SK-N-SH treated with all-trans-retinoic acid at 6 μM for 48 hours (cell line): Measurements from ENCODE around the gene LUC7L.
A peak's percentile ranks its signal among the peaks of the same experiment; 100 is the strongest.
"Not testable (repeated sequence)": the region's sequence is repeated elsewhere in the genome, so short reads cannot be mapped to it uniquely, and the experiment has no call there.

Experiments used
- ATAC-seq: fragments of 200-7000 bp; cut with Tn5 transposase; 3 replicates; pipeline ENCODE4 v1.9.1; 2020; ENCODE audit warnings: mild to moderate bottlenecking, moderate library complexity
- ARNTL ChIP-seq: fragments of 450-650 bp; formaldehyde crosslinking; IDR thresholded peaks from 2 replicates; pipeline ENCODE4 v1.5.0; 2020; ENCODE audit warnings: low read depth, mild to moderate bottlenecking, moderate library complexity, borderline replicate concordance
- BACH2 ChIP-seq: fragments of 250-450 bp; sonication (Bioruptor Pico); IDR thresholded peaks from 2 replicates; pipeline ENCODE4 v1.9.0; 2021; ENCODE audit warnings: mild to moderate bottlenecking, borderline replicate concordance
- CREB5 ChIP-seq: fragments of 250-450 bp; sonication (Bioruptor Pico); IDR thresholded peaks from 2 replicates; pipeline ENCODE4 v1.5.1; 2020; ENCODE audit warnings: low read depth, mild to moderate bottlenecking, moderate library complexity
- CSDC2 ChIP-seq: fragments of 250-450 bp; sonication (Bioruptor Pico); IDR thresholded peaks from 2 replicates; pipeline ENCODE4 v1.5.0; 2020; ENCODE audit warnings: mild to moderate bottlenecking, moderate library complexity
- ESRRG ChIP-seq: fragments of 250-450 bp; sonication (Bioruptor Pico); IDR thresholded peaks from 2 replicates; pipeline ENCODE4 v1.6.1; 2021; ENCODE audit warnings: mild to moderate bottlenecking
- GLIS3 ChIP-seq: fragments of 250-450 bp; sonication (Bioruptor Pico); IDR thresholded peaks from 2 replicates; pipeline ENCODE4 v1.5.0; 2020; ENCODE audit warnings: mild to moderate bottlenecking, moderate library complexity
- ISL1 ChIP-seq: fragments of 250-450 bp; sonication (Bioruptor Pico); IDR thresholded peaks from 2 replicates; pipeline ENCODE4 v2.1.2; 2022; ENCODE audit warnings: mild to moderate bottlenecking, moderate library complexity
- OSR1 ChIP-seq: fragments of 250-450 bp; sonication (Bioruptor Pico); IDR thresholded peaks from 2 replicates; pipeline ENCODE4 v1.8.0; 2022; ENCODE audit warnings: moderate library complexity, mild to moderate bottlenecking, inconsistent platforms
- PATZ1 ChIP-seq: fragments of 250-450 bp; sonication (Bioruptor Pico); IDR thresholded peaks from 2 replicates; pipeline ENCODE4 v1.8.0; 2020; ENCODE audit warnings: mild to moderate bottlenecking, moderate library complexity, borderline replicate concordance
- POU6F1 ChIP-seq: fragments of 250-450 bp; sonication (Bioruptor Pico); IDR thresholded peaks from 2 replicates; pipeline ENCODE4 v1.8.0; 2021; ENCODE audit warnings: low read depth, mild to moderate bottlenecking, moderate library complexity, borderline replicate concordance
- PPARA ChIP-seq: fragments of 250-450 bp; sonication (Bioruptor Pico); IDR thresholded peaks from 2 replicates; pipeline ENCODE4 v1.5.0; 2020; ENCODE audit warnings: mild to moderate bottlenecking, borderline replicate concordance
- RARB ChIP-seq: fragments of 250-450 bp; sonication (Bioruptor Pico); IDR thresholded peaks from 2 replicates; pipeline ENCODE4 v1.8.0; 2021; ENCODE audit warnings: mild to moderate bottlenecking, moderate library complexity
- TSHZ2 ChIP-seq: fragments of 250-450 bp; sonication (Bioruptor Pico); IDR thresholded peaks from 2 replicates; pipeline ENCODE4 v1.5.0; 2020; ENCODE audit warnings: mild to moderate bottlenecking, moderate library complexity
- ZC3H10 ChIP-seq: fragments of 250-450 bp; sonication (Bioruptor Pico); IDR thresholded peaks from 2 replicates; pipeline ENCODE4 v1.5.1; 2021; ENCODE audit warnings: mild to moderate bottlenecking, moderate library complexity
- ZFP3 ChIP-seq: fragments of 250-450 bp; sonication (Bioruptor Pico); IDR thresholded peaks from 2 replicates; pipeline ENCODE4 v1.5.0; 2020; ENCODE audit warnings: mild to moderate bottlenecking, moderate library complexity
- ZNF565 ChIP-seq: fragments of 450-650 bp; formaldehyde crosslinking; conservative IDR thresholded peaks from 2 replicates; pipeline ENCODE4 v1.5.0; 2020; ENCODE audit warnings: low read depth, mild to moderate bottlenecking, moderate library complexity
- ZNF70 ChIP-seq: fragments of 450-650 bp; formaldehyde crosslinking; IDR thresholded peaks from 2 replicates; pipeline ENCODE4 v1.5.0; 2020; ENCODE audit warnings: mild to moderate bottlenecking, moderate library complexity
- ZNF8 ChIP-seq: fragments of 450-650 bp; formaldehyde crosslinking; IDR thresholded peaks from 2 replicates; pipeline ENCODE4 v1.5.0; 2020; ENCODE audit warnings: mild to moderate bottlenecking, moderate library complexity

LUC7L gene

GRCh38 chr16:239948-240277 is 10.7 kb upstream of the LUC7L start:
- no peak for ATAC-seq
- TF ChIP-seq ZFP3 (CRISPR knock-in tag) (no peak), ESRRG (CRISPR knock-in tag) (no peak), TSHZ2 (CRISPR knock-in tag) (no peak), GLIS3 (no peak), POU6F1 (CRISPR knock-in tag) (no peak), CREB5 (CRISPR knock-in tag) (no peak), ZNF70 (CRISPR knock-in tag) (no peak), ZC3H10 (CRISPR knock-in tag) (no peak), PATZ1 (CRISPR knock-in tag) (no peak), ARNTL (CRISPR knock-in tag) (no peak), OSR1 (no peak), ZNF8 (CRISPR knock-in tag) (no peak), BACH2 (CRISPR knock-in tag) (no peak)

- TF ChIP-seq ZNF70 (CRISPR knock-in tag): peak; percentile 59; the same call in 1 of the 2 replicates
- TF ChIP-seq ZNF8 (CRISPR knock-in tag): peak; percentile 19; the same call in 1 of the 2 replicates
- TF ChIP-seq RARB (CRISPR knock-in tag): no peak
- peak; percentile 83 for ATAC-seq
Observed at GRCh38 chr16:234468-235305, 5.4 kb upstream of the LUC7L start, which contains the start of gene FAM234A. FAM234A (plus strand) TSS chr16:234821; CDS start chr16:254414, 19,593 bp downstream.

GRCh38 chr16:230949-231348 is 1.7 kb upstream of the LUC7L start:
- TF ChIP-seq RARB (CRISPR knock-in tag) (no peak), PPARA (CRISPR knock-in tag) (no peak), CSDC2 (CRISPR knock-in tag) (no peak), GLIS3 (no peak), POU6F1 (CRISPR knock-in tag) (no peak), ARNTL (CRISPR knock-in tag) (no peak), ESRRG (CRISPR knock-in tag) (no peak), ZNF565 (no peak), CREB5 (CRISPR knock-in tag) (no peak), ZNF8 (CRISPR knock-in tag) (no peak), ISL1 (CRISPR knock-in tag) (no peak)
- TF ChIP-seq, all 23 proteins: peak for 0
- ATAC-seq: no peak

GRCh38 chr16:230351-230750 is 1.1 kb upstream of the LUC7L start:
- ATAC-seq: not testable (repeated sequence)
